Myocyte (in vitro differentiated cells): ENCODE results near the gene SIMC1. TPM values are rescaled to one million over a fixed set of nuclear protein-coding genes. Genes with fewer than 3 reads are reported as not detected.

Source experiments
- DNase-seq: peaks from one replicate; pipeline ENCODE4 v3.0.0-alpha.2; 2012; ENCODE audit warnings: low read depth
- microRNA counts: library from miRNA; unstranded; fragments of <30 nt; microRNA quantifications from one replicate; lab custom pipeline; 2016
- microRNA-seq: library from miRNA; unstranded; fragments of <30 nt; microRNA quantifications from one replicate; pipeline ENCODE4, GENCODE V29; 2016
- total RNA-seq: library from RNA; depleted of rRNA; stranded (reverse); fragments of >200 nt; gene quantifications from 2 replicates; pipeline ENCODE4 v1.2.3, GENCODE V29; 2014

SIMC1 gene
- total RNA-seq, 1 donor from 2014 or later: 7.8 TPM

- DNase-seq: peak; percentile 25
Measured at GRCh38 chr5:176387384-176387925, 149.2 kb downstream of the SIMC1 start.

- peak; percentile 48 for DNase-seq
Measured at GRCh38 chr5:176388003-176388443, 149.8 kb downstream of the SIMC1 start.

- peak; percentile 100 for DNase-seq
Measured at GRCh38 chr5:176388444-176389134, 150.4 kb downstream of the SIMC1 start, which contains the start of the genes HIGD2A and NOP16. Gene HIGD2A (plus strand): TSS chr5:176388751. CDS start chr5:176388820, 69 bp downstream. Gene NOP16 (minus strand): TSS chr5:176388598. CDS start chr5:176388539, 59 bp downstream.

GRCh38 chr5:176389135-176390123 is 151.2 kb downstream of the SIMC1 start:
- no peak for DNase-seq

GRCh38 chr5:176391479-176391878 is 153.3 kb downstream of the SIMC1 start:
- no peak for DNase-seq

- DNase-seq: no peak
Measured at GRCh38 chr5:176391999-176392398, 153.8 kb downstream of the SIMC1 start.

GRCh38 chr5:176392526-176392925 is 154.3 kb downstream of the SIMC1 start:
- DNase-seq: peak; percentile 34

GRCh38 chr5:176394096-176394495 is 155.9 kb downstream of the SIMC1 start:
- DNase-seq: no peak

GRCh38 chr5:176394881-176395675 is 156.9 kb downstream of the SIMC1 start:
- DNase-seq: no peak

MicroRNA genes within 50 kb of the gene (microRNA counts, 767-probe panel; counts per million panel counts)
- not detected for microRNA hsa-miR-1271-5p (lab: Ali Mortazavi, UCI)

Small RNAs within 50 kb of the gene (microRNA-seq; reads per million reads assigned to microRNA genes)
- 4.8 reads per million, percentile 21 among the genes with 10 or more reads in this experiment for gene MIR1271

Other genes with a start within 250 kb of the SIMC1 start
- 96.3 and 103 TPM in 2 replicates for gene KIAA1191, start 123.3 kb downstream of the SIMC1 start, total RNA-seq
- 6.5 TPM in 2 replicates for gene ARL10, start 127.1 kb downstream of the SIMC1 start, total RNA-seq
- gene NOP16, start 150.2 kb downstream of the SIMC1 start, total RNA-seq: 17.4 and 29.7 TPM in 2 replicates
- gene HIGD2A, start 150.3 kb downstream of the SIMC1 start, total RNA-seq: 123 and 125 TPM in 2 replicates
- gene CLTB, start 178.1 kb downstream of the SIMC1 start, total RNA-seq: 211 and 223 TPM in 2 replicates
- gene FAF2, start 210.0 kb downstream of the SIMC1 start, total RNA-seq: 23.5 and 25.0 TPM in 2 replicates